ENCODE results near the gene EYS. TPM values are rescaled to one million over a fixed set of nuclear protein-coding genes. Genes with fewer than 3 reads are reported as not detected.
"Not testable (repeated sequence)": the region's sequence is repeated elsewhere in the genome, so short reads cannot be mapped to it uniquely, and the experiment has no call there.

Gene EYS
- total RNA-seq, 1 donor from 2014 or later: not detected

- no peak for DNase-seq
- intact Hi-C loops (cut with micrococcal nuclease): no loop called here
- no peak overlapping the region for H3K4me3 Mint-ChIP-seq
- H3K4me1 Mint-ChIP-seq: no peaks in the 10 kb centered on the region
- no peaks in the 10 kb centered on the region for H3K9me3 Mint-ChIP-seq
- H3K27ac Mint-ChIP-seq: no peak overlapping the region
- no peaks in the 10 kb centered on the region for H3K27me3 Mint-ChIP-seq
- no peaks in the 10 kb centered on the region for H3K36me3 Mint-ChIP-seq (ENCODE audit: low read depth)
These were observed 38.9 kb downstream of the EYS start for GRCh38 chr6:65667916-65668656.

DNA sequence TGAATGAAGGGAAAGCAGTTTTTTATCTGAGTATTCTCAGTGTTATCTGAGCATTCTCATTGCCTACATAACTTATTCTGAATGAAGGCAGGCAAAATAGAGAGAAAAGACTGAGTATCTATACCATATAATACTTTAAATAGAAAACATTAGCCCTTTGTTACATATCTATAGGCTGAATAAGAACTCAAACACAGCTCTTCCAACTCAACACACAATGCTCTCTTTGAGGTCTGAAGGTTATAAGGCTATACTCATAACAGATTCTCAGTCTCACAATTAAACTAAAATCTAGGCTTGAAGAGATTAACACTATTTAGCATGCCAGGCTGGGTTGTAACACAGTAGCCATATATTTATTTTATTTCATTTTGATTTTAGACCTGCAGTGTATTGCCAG is 56.9 kb downstream of the EYS start:
- no peaks in the 10 kb centered on the region for H3K4me1 Mint-ChIP-seq
- peaks cover 18% of the 10 kb centered on the region for H3K9me3 Mint-ChIP-seq
- no peak overlapping the region for H3K4me3 Mint-ChIP-seq
- no peaks in the 10 kb centered on the region for H3K36me3 Mint-ChIP-seq (ENCODE audit: low read depth)
- no peaks in the 10 kb centered on the region for H3K27me3 Mint-ChIP-seq
- H3K27ac Mint-ChIP-seq: no peak overlapping the region
- DNase-seq: no peak
- intact Hi-C loops (cut with micrococcal nuclease): no loop called here

DNA sequence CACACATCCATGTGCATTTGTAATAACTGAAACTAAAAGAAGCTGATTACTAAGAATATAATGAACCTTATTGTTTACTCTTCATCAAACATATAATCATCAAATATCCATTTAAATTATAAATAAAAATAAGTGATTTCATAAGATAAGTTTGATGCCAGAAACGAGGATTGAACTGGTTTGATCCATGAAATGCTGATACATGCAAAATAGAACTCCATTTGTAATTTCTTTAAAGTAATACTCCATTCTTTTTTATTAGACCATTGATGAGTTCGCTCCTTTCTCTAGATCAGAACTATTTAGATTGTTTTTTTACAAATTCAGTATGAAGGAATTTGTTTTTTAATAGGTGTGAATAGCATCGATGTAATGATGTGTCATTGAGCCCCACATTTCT is 57.6 kb downstream of the EYS start:
- Mint-ChIP-seq H3K4me1 (no peaks in the 10 kb centered on the region), H3K36me3 (ENCODE audit: low read depth) (no peaks in the 10 kb centered on the region), H3K27ac (no peak overlapping the region), H3K27me3 (no peaks in the 10 kb centered on the region), H3K4me3 (no peak overlapping the region), H3K9me3 (peaks cover 18% of the 10 kb centered on the region)
- no peak for DNase-seq
- intact Hi-C loops (cut with micrococcal nuclease): no loop called here

GRCh38 chr6:65646544-65646943 is 60.5 kb downstream of the EYS start:
- no peak overlapping the region for H3K4me3 Mint-ChIP-seq
- H3K4me1 Mint-ChIP-seq: no peaks in the 10 kb centered on the region
- intact Hi-C loops (cut with micrococcal nuclease): no loop called here
- no peaks in the 10 kb centered on the region for H3K27me3 Mint-ChIP-seq
- no peak for DNase-seq
- no peak overlapping the region for H3K27ac Mint-ChIP-seq
- H3K36me3 Mint-ChIP-seq (ENCODE audit: low read depth): no peaks in the 10 kb centered on the region
- H3K9me3 Mint-ChIP-seq: peaks cover 9% of the 10 kb centered on the region

DNA sequence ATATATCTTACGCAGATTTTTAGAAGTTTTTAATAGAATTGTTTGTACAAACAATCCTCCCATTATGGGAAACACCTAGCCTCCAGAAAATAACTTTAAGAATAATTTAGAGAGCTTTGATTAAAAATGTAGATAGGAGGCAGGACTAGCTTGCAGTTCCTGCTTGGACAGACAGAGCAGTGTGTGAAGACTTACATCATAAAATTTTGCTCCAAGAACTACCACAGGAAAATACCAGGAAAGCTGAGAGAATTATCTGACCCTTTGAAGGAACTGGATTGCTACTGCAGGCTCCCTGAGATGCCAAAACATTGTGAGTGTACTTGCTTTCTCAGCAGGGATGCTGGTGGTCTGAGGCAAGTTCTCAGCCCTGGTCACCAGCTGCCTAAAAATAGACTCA is 64.2 kb downstream of the EYS start:
- no peaks in the 10 kb centered on the region for H3K36me3 Mint-ChIP-seq (ENCODE audit: low read depth)
- H3K27ac Mint-ChIP-seq: no peak overlapping the region
- no peak for DNase-seq
- intact Hi-C loops (cut with micrococcal nuclease): no loop called here
- no peaks in the 10 kb centered on the region for H3K27me3 Mint-ChIP-seq
- H3K9me3 Mint-ChIP-seq: peaks cover 14% of the 10 kb centered on the region
- H3K4me3 Mint-ChIP-seq: no peak overlapping the region
- H3K4me1 Mint-ChIP-seq: no peaks in the 10 kb centered on the region

- H3K9me3 Mint-ChIP-seq: peaks cover 5% of the 10 kb centered on the region
- H3K27ac Mint-ChIP-seq: no peak overlapping the region
- H3K27me3 Mint-ChIP-seq: no peaks in the 10 kb centered on the region
- H3K4me1 Mint-ChIP-seq: no peaks in the 10 kb centered on the region
- intact Hi-C loops (cut with micrococcal nuclease): no loop called here
- no peaks in the 10 kb centered on the region for H3K36me3 Mint-ChIP-seq (ENCODE audit: low read depth)
- H3K4me3 Mint-ChIP-seq: no peak overlapping the region
- no peak for DNase-seq
These were observed 68.8 kb downstream of the EYS start for GRCh38 chr6:65638047-65638831.

GRCh38 chr6:65637289-65638046 is 69.6 kb downstream of the EYS start:
- no peaks in the 10 kb centered on the region for H3K4me1 Mint-ChIP-seq
- no peak for DNase-seq
- H3K27me3 Mint-ChIP-seq: no peaks in the 10 kb centered on the region
- no peak overlapping the region for H3K27ac Mint-ChIP-seq
- H3K9me3 Mint-ChIP-seq: peaks cover 5% of the 10 kb centered on the region
- H3K4me3 Mint-ChIP-seq: no peak overlapping the region
- H3K36me3 Mint-ChIP-seq (ENCODE audit: low read depth): no peaks in the 10 kb centered on the region
- intact Hi-C loops (cut with micrococcal nuclease): no loop called here

DNA sequence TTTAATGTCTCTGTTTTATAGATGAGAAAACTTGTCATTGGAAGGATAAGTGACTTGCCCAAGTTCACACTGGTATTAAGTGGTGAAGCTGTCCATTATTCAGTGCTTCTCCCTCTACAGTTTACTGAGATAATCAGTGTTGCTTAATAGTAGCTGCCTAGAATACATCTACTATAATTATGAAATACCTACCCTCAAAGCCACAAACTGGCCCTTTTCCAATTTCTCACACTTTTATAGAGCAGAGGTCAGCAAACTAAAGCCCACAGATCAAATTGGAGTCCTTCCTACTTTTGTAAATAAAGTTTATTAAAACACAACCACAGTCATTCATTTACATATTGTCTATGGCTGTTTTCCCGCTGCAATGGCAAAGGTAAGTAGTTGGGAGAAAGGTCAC is 73.5 kb downstream of the EYS start:
- intact Hi-C loops (cut with micrococcal nuclease): no loop called here
- Mint-ChIP-seq H3K4me3 (no peak overlapping the region), H3K4me1 (no peaks in the 10 kb centered on the region), H3K27ac (no peak overlapping the region), H3K27me3 (no peaks in the 10 kb centered on the region), H3K36me3 (ENCODE audit: low read depth) (no peaks in the 10 kb centered on the region), H3K9me3 (no peaks in the 10 kb centered on the region)
- DNase-seq: no peak

DNA sequence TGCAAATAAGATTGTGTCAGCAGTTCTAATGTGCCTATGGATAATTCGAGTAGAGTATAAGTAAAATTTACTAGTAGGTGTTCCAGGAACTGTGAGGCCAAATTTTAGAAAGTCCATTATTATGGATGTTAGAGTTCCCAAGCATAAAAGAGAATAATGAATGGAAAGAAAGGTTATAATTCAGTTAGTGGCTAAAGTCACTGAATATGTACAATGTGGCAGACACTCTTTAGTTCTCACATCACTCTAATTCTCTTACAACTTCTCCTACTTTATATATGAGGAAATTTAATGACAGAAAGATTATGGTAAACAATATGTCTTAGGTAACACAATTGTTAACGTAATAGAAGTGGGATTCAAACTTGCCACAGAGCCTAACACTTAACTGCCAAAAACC is 75.3 kb downstream of the EYS start:
- Mint-ChIP-seq H3K4me3 (no peak overlapping the region), H3K4me1 (no peaks in the 10 kb centered on the region), H3K9me3 (no peaks in the 10 kb centered on the region), H3K27me3 (no peaks in the 10 kb centered on the region), H3K36me3 (ENCODE audit: low read depth) (no peaks in the 10 kb centered on the region), H3K27ac (no peak overlapping the region)
- DNase-seq: no peak
- intact Hi-C loops (cut with micrococcal nuclease): no loop called here

- H3K4me1 Mint-ChIP-seq; H3K27ac Mint-ChIP-seq; H3K27me3 Mint-ChIP-seq; H3K4me3 Mint-ChIP-seq; H3K36me3 Mint-ChIP-seq (ENCODE audit: low read depth); DNase-seq; H3K9me3 Mint-ChIP-seq; intact Hi-C loops (cut with micrococcal nuclease): not testable (repeated sequence)
These were observed 79.5 kb downstream of the EYS start for GRCh38 chr6:65627434-65627999.

GRCh38 chr6:65627015-65627414 is 80.0 kb downstream of the EYS start:
- H3K27me3 Mint-ChIP-seq: no peaks in the 10 kb centered on the region
- intact Hi-C loops (cut with micrococcal nuclease): no loop called here
- no peak overlapping the region for H3K4me3 Mint-ChIP-seq
- DNase-seq: no peak
- no peaks in the 10 kb centered on the region for H3K9me3 Mint-ChIP-seq
- H3K27ac Mint-ChIP-seq: no peak overlapping the region
- H3K36me3 Mint-ChIP-seq (ENCODE audit: low read depth): no peaks in the 10 kb centered on the region
- no peaks in the 10 kb centered on the region for H3K4me1 Mint-ChIP-seq

GRCh38 chr6:65623566-65623965 is 83.5 kb downstream of the EYS start:
- intact Hi-C loops (cut with micrococcal nuclease): no loop called here
- DNase-seq: no peak
- H3K27me3 Mint-ChIP-seq: no peaks in the 10 kb centered on the region
- no peak overlapping the region for H3K27ac Mint-ChIP-seq
- H3K4me1 Mint-ChIP-seq: no peaks in the 10 kb centered on the region
- H3K4me3 Mint-ChIP-seq: no peak overlapping the region
- no peaks in the 10 kb centered on the region for H3K9me3 Mint-ChIP-seq
- H3K36me3 Mint-ChIP-seq (ENCODE audit: low read depth): no peaks in the 10 kb centered on the region

- Mint-ChIP-seq H3K27me3 (no peaks in the 10 kb centered on the region), H3K4me1 (no peaks in the 10 kb centered on the region), H3K27ac (no peak overlapping the region), H3K36me3 (ENCODE audit: low read depth) (no peaks in the 10 kb centered on the region), H3K9me3 (no peaks in the 10 kb centered on the region), H3K4me3 (no peak overlapping the region)
- intact Hi-C loops (cut with micrococcal nuclease): no loop called here
- no peak for DNase-seq
These were observed 96.3 kb downstream of the EYS start for GRCh38 chr6:65610746-65611145.

GRCh38 chr6:65595540-65595939 is 111.5 kb downstream of the EYS start:
- Mint-ChIP-seq H3K36me3 (ENCODE audit: low read depth) (no peaks in the 10 kb centered on the region), H3K27me3 (no peaks in the 10 kb centered on the region), H3K4me3 (no peak overlapping the region), H3K9me3 (peaks cover 4% of the 10 kb centered on the region), H3K4me1 (no peaks in the 10 kb centered on the region), H3K27ac (no peak overlapping the region)
- intact Hi-C loops (cut with micrococcal nuclease): no loop called here
- DNase-seq: no peak
